ENCODE measurements around the gene CBX5.

DNA sequence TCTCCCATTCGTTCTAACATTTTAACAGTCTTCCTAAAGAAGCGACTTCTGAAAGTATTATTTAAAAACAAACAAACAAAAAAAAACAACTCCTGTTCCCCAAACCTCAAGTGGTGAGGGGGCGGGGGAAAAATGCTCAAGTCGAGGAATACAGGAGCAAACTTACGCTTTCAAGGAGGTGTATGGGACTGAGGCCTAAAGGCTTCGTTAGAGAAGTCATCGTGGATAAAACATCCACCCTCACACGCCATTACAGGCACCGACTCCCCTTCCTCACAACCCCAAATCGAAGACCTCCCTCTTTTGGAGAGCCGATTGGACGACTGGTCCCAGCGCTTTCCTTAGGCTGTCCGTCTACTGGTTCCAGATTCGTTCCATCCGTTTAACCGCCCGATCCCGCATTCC, 693 bp downstream of the CBX5 start:
- TF ChIP-seq, protein P1, sequence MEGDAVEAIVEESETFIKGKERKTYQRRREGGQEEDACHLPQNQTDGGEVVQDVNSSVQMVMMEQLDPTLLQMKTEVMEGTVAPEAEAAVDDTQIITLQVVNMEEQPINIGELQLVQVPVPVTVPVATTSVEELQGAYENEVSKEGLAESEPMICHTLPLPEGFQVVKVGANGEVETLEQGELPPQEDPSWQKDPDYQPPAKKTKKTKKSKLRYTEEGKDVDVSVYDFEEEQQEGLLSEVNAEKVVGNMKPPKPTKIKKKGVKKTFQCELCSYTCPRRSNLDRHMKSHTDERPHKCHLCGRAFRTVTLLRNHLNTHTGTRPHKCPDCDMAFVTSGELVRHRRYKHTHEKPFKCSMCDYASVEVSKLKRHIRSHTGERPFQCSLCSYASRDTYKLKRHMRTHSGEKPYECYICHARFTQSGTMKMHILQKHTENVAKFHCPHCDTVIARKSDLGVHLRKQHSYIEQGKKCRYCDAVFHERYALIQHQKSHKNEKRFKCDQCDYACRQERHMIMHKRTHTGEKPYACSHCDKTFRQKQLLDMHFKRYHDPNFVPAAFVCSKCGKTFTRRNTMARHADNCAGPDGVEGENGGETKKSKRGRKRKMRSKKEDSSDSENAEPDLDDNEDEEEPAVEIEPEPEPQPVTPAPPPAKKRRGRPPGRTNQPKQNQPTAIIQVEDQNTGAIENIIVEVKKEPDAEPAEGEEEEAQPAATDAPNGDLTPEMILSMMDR (IDR thresholded peaks at IDR 0.05), result no peak
- no peak for TF ChIP-seq EZH2 (IDR thresholded peaks at IDR 0.05)
- TF ChIP-seq EZH2phosphoT487 (IDR thresholded peaks at IDR 0.05), result no peak

All from neural progenitor cell (in vitro differentiated cells).